Stromal cell of bone marrow (primary cell): ENCODE results near the gene ZNF367.
"Not testable (repeated sequence)": the region's sequence is repeated elsewhere in the genome, so short reads cannot be mapped to it uniquely, and the experiment has no call there.

Experiments
- DNase-seq: peaks from one replicate; pipeline ENCODE4 v3.0.0-alpha.2; 2012; ENCODE audit warnings: low read depth

The ZNF367 gene

GRCh38 chr9:96399325-96399633 lies 18.9 kb downstream of the ZNF367 start:
- no peak for DNase-seq

- DNase-seq = no peak
These were observed 19.4 kb downstream of the ZNF367 start for GRCh38 chr9:96398582-96399324.

- DNase-seq = no peak
These were observed 22.2 kb downstream of the ZNF367 start for GRCh38 chr9:96395964-96396363.

- no peak for DNase-seq
These were observed 23.2 kb downstream of the ZNF367 start for GRCh38 chr9:96394832-96395496.

- DNase-seq = no peak
These were observed 25.9 kb downstream of the ZNF367 start for GRCh38 chr9:96392263-96392662.

GRCh38 chr9:96391021-96391765 lies 27.0 kb downstream of the ZNF367 start:
- no peak for DNase-seq

- DNase-seq = no peak
These were observed 30.0 kb downstream of the ZNF367 start for GRCh38 chr9:96388144-96388543.

- DNase-seq = no peak
These were observed 32.0 kb downstream of the ZNF367 start for GRCh38 chr9:96386157-96386556.

GRCh38 chr9:96383165-96383942 lies 34.8 kb downstream of the ZNF367 start, which contains the start of gene SLC35D2:
Gene SLC35D2, minus strand, starts transcription at chr9:96383711. Its CDS starts 77 bp downstream, at chr9:96383634.
- DNase-seq = no peak

GRCh38 chr9:96382839-96383164 lies 35.4 kb downstream of the ZNF367 start:
- no peak for DNase-seq

- DNase-seq = no peak
These were observed 36.0 kb downstream of the ZNF367 start for GRCh38 chr9:96382175-96382574.

- DNase-seq = no peak
These were observed 36.5 kb downstream of the ZNF367 start for GRCh38 chr9:96381696-96382095.

GRCh38 chr9:96381125-96381524 lies 37.0 kb downstream of the ZNF367 start:
- no peak for DNase-seq

- no peak for DNase-seq
These were observed 38.7 kb downstream of the ZNF367 start for GRCh38 chr9:96379461-96379860.

GRCh38 chr9:96378187-96378586 lies 40.0 kb downstream of the ZNF367 start:
- DNase-seq = no peak

- DNase-seq = no peak
These were observed 41.0 kb downstream of the ZNF367 start for GRCh38 chr9:96376891-96377874.

- not testable (repeated sequence) for DNase-seq
These were observed 42.7 kb downstream of the ZNF367 start for GRCh38 chr9:96375507-96375906.

- DNase-seq = no peak
These were observed 50.2 kb downstream of the ZNF367 start for GRCh38 chr9:96367943-96368342.

GRCh38 chr9:96363175-96363967 lies 54.8 kb downstream of the ZNF367 start:
- no peak for DNase-seq

GRCh38 chr9:96362119-96362518 lies 56.1 kb downstream of the ZNF367 start:
- not testable (repeated sequence) for DNase-seq
